KMS-11 (cell line): ENCODE measurements around the gene UBR4.

Experiments
- H2AFZ ChIP-seq: fragments of 200-600 bp; sonication (generic); 2 replicates; pipeline ENCODE4 v1.6.1; 2016; ENCODE audit warnings: antibody characterized with exemption, mixed run types, low read depth
- H3K27ac ChIP-seq: fragments of 200-600 bp; sonication (generic); 2 replicates; pipeline ENCODE4 v1.6.1; 2016; ENCODE audit warnings: mild to moderate bottlenecking, mixed run types
- H3K27me3 ChIP-seq: fragments of 200-600 bp; sonication (generic); 2 replicates; pipeline ENCODE4 v1.6.1; 2017; ENCODE audit warnings: mild to moderate bottlenecking, low read depth, mixed run types, moderate library complexity; ENCODE audit not compliant: insufficient read depth
- H3K36me3 ChIP-seq: fragments of 200-600 bp; sonication (generic); 2 replicates; pipeline ENCODE4 v1.6.1; 2017; ENCODE audit warnings: mild to moderate bottlenecking, mixed run types; ENCODE audit not compliant: insufficient read depth
- H3K4me1 ChIP-seq: fragments of 200-600 bp; sonication (generic); 2 replicates; pipeline ENCODE4 v1.6.1; 2016; ENCODE audit warnings: mild to moderate bottlenecking, low read depth, mixed run types; ENCODE audit not compliant: poor library complexity, severe bottlenecking
- H3K4me2 ChIP-seq: fragments of 200-600 bp; sonication (generic); 2 replicates; pipeline ENCODE4 v1.7.0; 2016; ENCODE audit warnings: mild to moderate bottlenecking, mixed run types
- H3K4me3 ChIP-seq: fragments of 200-600 bp; sonication (generic); IDR thresholded peaks from 2 replicates; pipeline ENCODE4 v1.6.1; 2017; ENCODE audit warnings: low read depth, low read length, mixed read lengths; ENCODE audit not compliant: insufficient read depth
- H3K79me2 ChIP-seq: fragments of 200-600 bp; sonication (generic); 2 replicates; pipeline ENCODE4 v1.6.1; 2016; ENCODE audit warnings: low read depth, mixed run types; ENCODE audit not compliant: insufficient read depth
- H3K9ac ChIP-seq: fragments of 200-600 bp; sonication (generic); 2 replicates; pipeline ENCODE4 v1.6.1; 2016; ENCODE audit warnings: mild to moderate bottlenecking, mixed run types
- H4K20me1 ChIP-seq: fragments of 200-600 bp; sonication (generic); 2 replicates; pipeline ENCODE4 v1.6.1; 2016; ENCODE audit warnings: mild to moderate bottlenecking, mixed run types; ENCODE audit not compliant: insufficient read depth
- TF ChIP-seq, protein P1 (sequence below): fragments of 200-600 bp; sonication (generic); conservative IDR thresholded peaks from 2 replicates; pipeline ENCODE4 v1.6.1; 2017; ENCODE audit warnings: low read depth, mild to moderate bottlenecking, antibody characterized with exemption, low read length, moderate library complexity, mixed read lengths

Gene UBR4

DNA sequence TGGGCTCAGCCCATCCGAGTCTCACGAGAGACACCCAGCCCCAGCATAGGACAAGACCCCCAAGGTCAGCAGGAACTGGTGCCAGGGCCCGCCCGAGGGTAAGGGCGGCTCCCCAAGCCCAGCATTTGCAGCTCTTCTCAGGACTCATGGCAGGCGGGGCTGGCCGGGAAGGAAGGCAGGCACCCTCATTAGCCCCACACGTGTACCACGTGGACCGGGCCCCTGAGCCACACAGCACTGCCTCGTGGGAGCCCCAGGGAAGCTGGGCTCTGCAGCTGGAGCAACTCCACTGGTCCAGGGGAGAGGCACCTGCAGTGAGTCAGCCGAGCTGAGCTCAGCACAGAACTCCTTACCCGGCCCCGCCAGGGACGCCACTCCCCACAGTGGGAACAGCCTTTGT, 155.8 kb downstream of the UBR4 start:
- H3K4me1 ChIP-seq = no peaks in the 10 kb centered on the region
- no peaks in the 10 kb centered on the region for H4K20me1 ChIP-seq
- H3K4me2 ChIP-seq = no peak overlapping the region
- no peaks in the 10 kb centered on the region for H3K79me2 ChIP-seq
- no peak overlapping the region for H3K4me3 ChIP-seq
- TF ChIP-seq, protein P1, sequence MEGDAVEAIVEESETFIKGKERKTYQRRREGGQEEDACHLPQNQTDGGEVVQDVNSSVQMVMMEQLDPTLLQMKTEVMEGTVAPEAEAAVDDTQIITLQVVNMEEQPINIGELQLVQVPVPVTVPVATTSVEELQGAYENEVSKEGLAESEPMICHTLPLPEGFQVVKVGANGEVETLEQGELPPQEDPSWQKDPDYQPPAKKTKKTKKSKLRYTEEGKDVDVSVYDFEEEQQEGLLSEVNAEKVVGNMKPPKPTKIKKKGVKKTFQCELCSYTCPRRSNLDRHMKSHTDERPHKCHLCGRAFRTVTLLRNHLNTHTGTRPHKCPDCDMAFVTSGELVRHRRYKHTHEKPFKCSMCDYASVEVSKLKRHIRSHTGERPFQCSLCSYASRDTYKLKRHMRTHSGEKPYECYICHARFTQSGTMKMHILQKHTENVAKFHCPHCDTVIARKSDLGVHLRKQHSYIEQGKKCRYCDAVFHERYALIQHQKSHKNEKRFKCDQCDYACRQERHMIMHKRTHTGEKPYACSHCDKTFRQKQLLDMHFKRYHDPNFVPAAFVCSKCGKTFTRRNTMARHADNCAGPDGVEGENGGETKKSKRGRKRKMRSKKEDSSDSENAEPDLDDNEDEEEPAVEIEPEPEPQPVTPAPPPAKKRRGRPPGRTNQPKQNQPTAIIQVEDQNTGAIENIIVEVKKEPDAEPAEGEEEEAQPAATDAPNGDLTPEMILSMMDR = no peak
- no peaks in the 10 kb centered on the region for H3K36me3 ChIP-seq
- H3K27ac ChIP-seq = no peak overlapping the region
- H3K9ac ChIP-seq = no peak overlapping the region
- H3K27me3 ChIP-seq = peaks cover 82% of the 10 kb centered on the region
- H2AFZ ChIP-seq = no peak overlapping the region

DNA sequence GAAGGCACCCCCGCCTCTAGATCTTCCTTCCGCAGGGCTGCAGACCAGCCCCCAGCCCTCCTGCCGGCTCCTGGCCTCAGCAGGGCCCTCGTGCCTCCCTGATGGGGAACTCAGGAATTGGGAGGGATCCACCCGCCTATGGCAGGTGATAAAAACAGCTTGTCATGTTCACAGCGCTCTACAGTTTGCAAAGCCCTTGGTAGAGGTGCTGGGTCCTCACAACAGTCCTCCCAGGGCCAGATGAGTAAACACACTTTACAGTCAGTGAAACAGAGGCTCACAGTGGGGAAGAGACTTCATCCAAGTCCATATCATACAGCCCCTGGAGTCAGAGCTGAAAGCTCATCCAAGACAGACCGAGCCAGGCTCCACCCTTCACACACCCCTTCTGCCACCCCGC, 156.6 kb downstream of the UBR4 start:
- no peak overlapping the region for H3K4me2 ChIP-seq
- no peaks in the 10 kb centered on the region for H4K20me1 ChIP-seq
- no peaks in the 10 kb centered on the region for H3K36me3 ChIP-seq
- H2AFZ ChIP-seq = no peak overlapping the region
- H3K4me3 ChIP-seq = no peak overlapping the region
- no peaks in the 10 kb centered on the region for H3K4me1 ChIP-seq
- no peak overlapping the region for H3K9ac ChIP-seq
- no peak overlapping the region for H3K27ac ChIP-seq
- peaks cover 84% of the 10 kb centered on the region for H3K27me3 ChIP-seq
- TF ChIP-seq, protein P1 = no peak
- H3K79me2 ChIP-seq = no peaks in the 10 kb centered on the region

DNA sequence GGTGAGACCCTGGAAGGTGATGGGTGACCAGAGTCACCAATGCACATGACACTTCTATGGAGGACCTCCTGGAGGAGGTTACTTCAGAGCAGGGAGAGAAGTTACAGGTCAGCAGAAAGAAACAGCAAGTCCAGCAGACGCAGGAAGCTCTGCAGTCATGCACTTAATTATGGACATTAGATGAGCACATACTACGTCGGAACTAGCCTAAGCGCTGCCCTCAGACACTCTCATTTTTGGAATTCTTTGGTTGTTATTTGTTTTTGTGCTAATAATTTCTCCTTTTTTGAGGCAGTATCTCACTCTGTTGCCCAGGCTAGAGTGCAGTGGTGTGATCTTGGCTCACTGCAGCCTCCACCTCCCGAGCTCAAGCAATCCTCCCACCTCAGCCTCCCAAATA, 160.3 kb downstream of the UBR4 start:
- no peak overlapping the region for H2AFZ ChIP-seq
- H3K9ac ChIP-seq = no peak overlapping the region
- TF ChIP-seq, protein P1 = no peak
- H3K4me3 ChIP-seq = no peak overlapping the region
- no peaks in the 10 kb centered on the region for H3K79me2 ChIP-seq
- H3K36me3 ChIP-seq = no peaks in the 10 kb centered on the region
- H4K20me1 ChIP-seq = no peaks in the 10 kb centered on the region
- H3K27ac ChIP-seq = no peak overlapping the region
- H3K4me1 ChIP-seq = no peaks in the 10 kb centered on the region
- H3K4me2 ChIP-seq = no peak overlapping the region
- H3K27me3 ChIP-seq = peaks cover 79% of the 10 kb centered on the region

DNA sequence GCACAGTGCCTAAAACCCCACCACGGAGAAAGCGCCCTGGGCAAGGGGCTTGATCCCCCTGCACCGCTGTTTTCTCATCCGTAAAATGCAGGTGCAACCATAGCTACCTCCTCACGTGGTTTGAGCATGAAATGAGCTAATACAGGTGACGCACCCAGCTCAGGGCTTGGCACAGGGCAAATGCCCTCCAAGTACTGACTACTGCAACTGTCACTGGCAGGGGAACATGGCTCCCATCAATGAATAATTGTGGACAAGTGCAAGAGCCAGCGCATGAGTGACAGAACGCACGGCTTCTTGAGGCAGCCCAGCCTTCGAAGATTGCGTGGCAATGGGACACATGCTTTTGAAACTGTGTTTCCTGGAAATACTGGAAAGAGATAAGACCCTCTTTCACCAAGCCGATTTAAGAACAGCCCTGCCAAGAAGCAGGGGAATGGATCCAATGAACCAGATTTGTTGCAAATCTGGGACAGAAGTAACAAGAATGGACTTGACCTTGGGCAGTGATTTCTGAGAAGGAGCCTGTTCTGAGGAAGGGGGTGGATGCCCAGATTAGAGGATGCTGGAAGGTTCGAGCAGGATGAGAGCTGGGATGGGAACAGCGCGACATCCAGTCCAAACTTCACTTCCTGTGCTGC, 160.8 kb downstream of the UBR4 start:
- H3K27me3 ChIP-seq = peaks cover 79% of the 10 kb centered on the region
- H3K9ac ChIP-seq = no peak overlapping the region
- H3K27ac ChIP-seq = no peak overlapping the region
- TF ChIP-seq, protein P1 = no peak
- no peaks in the 10 kb centered on the region for H3K79me2 ChIP-seq
- no peaks in the 10 kb centered on the region for H3K4me1 ChIP-seq
- no peak overlapping the region for H3K4me2 ChIP-seq
- no peak overlapping the region for H3K4me3 ChIP-seq
- no peak overlapping the region for H2AFZ ChIP-seq
- H3K36me3 ChIP-seq = no peaks in the 10 kb centered on the region
- no peaks in the 10 kb centered on the region for H4K20me1 ChIP-seq
